NCI-H226 (cell line): Measurements from ENCODE around the gene SHB.
"Not testable (repeated sequence)": the region's sequence is repeated elsewhere in the genome, so short reads cannot be mapped to it uniquely, and the experiment has no call there.

Source experiments
- DNase-seq: peaks from one replicate; pipeline ENCODE4 v3.0.0-alpha.2; 2015

Gene SHB

GRCh38 chr9:37965676-37966345 is 103.2 kb downstream of the SHB start:
- not testable (repeated sequence) for DNase-seq

GRCh38 chr9:37965116-37965515 is 103.9 kb downstream of the SHB start:
- DNase-seq = no peak

GRCh38 chr9:37964740-37965081 is 104.3 kb downstream of the SHB start:
- DNase-seq = no peak

- peak; percentile 73 for DNase-seq
These were observed 104.9 kb downstream of the SHB start for GRCh38 chr9:37963936-37964739.

GRCh38 chr9:37961351-37961750 is 107.7 kb downstream of the SHB start:
- DNase-seq = no peak

GRCh38 chr9:37960631-37961030 is 108.4 kb downstream of the SHB start:
- no peak for DNase-seq

GRCh38 chr9:37959976-37960375 is 109.1 kb downstream of the SHB start:
- no peak for DNase-seq

- no peak for DNase-seq
These were observed 110.9 kb downstream of the SHB start for GRCh38 chr9:37958154-37958553.

- DNase-seq = no peak
These were observed 111.4 kb downstream of the SHB start for GRCh38 chr9:37957664-37957953.

- no peak for DNase-seq
These were observed 111.9 kb downstream of the SHB start for GRCh38 chr9:37956904-37957663.

- DNase-seq = no peak
These were observed 112.6 kb downstream of the SHB start for GRCh38 chr9:37956423-37956820.

GRCh38 chr9:37955781-37956422 is 113.1 kb downstream of the SHB start:
- DNase-seq = no peak

GRCh38 chr9:37954581-37954981 is 114.4 kb downstream of the SHB start:
- DNase-seq = no peak

GRCh38 chr9:37953775-37954437 is 115.1 kb downstream of the SHB start:
- peak; percentile 88 for DNase-seq

GRCh38 chr9:37953206-37953774 is 115.7 kb downstream of the SHB start:
- DNase-seq = no peak

GRCh38 chr9:37952731-37953130 is 116.3 kb downstream of the SHB start:
- peak; percentile 92 for DNase-seq

- DNase-seq = no peak
These were observed 117.2 kb downstream of the SHB start for GRCh38 chr9:37951671-37952449.

GRCh38 chr9:37950561-37950960 is 118.5 kb downstream of the SHB start:
- no peak for DNase-seq

GRCh38 chr9:37949576-37949975 is 119.5 kb downstream of the SHB start:
- DNase-seq = peak; percentile 79

- no peak for DNase-seq
These were observed 120.5 kb downstream of the SHB start for GRCh38 chr9:37948417-37948980.

GRCh38 chr9:37947977-37948376 is 121.0 kb downstream of the SHB start:
- no peak for DNase-seq
